Spleen (tissue), 11 donors: ENCODE data around the gene KLF13. TPM values are rescaled to one million over a fixed set of nuclear protein-coding genes. Genes with fewer than 3 reads are reported as not detected.

ENCODE experiments used
- DNase-seq: peaks from one replicate; pipeline ENCODE4 v3.0.0-alpha.2; 2020
- H3K27ac ChIP-seq, 8 donors: fragments of 200-600 bp; sonication (generic) in 7 of 8; 1 replicate in 4 of 8; 2 replicates in 4 of 8; pipeline versions ENCODE4 v1.5.0 to v1.8.0; 2016 to 2021; ENCODE audit warnings: inconsistent platforms in 4 of 8, mild to moderate bottlenecking in 4 of 8, moderate library complexity in 1 of 8
- H3K27me3 ChIP-seq, 7 donors: fragments of 200-600 bp; sonication (generic) in 6 of 7; replicated peaks in 1 of 7; 1 replicate in 4 of 7; 2 replicates in 3 of 7; pipeline versions ENCODE4 v1.5.0 to v1.8.0; 2016 to 2021; ENCODE audit warnings: inconsistent platforms in 3 of 7, mild to moderate bottlenecking in 1 of 7
- H3K36me3 ChIP-seq, 6 donors: fragments of 200-600 bp; sonication (generic) in 5 of 6; 1 replicate in 4 of 6; 2 replicates in 2 of 6; pipeline versions ENCODE4 v1.5.0 to v1.8.0; 2016 to 2021; ENCODE audit warnings: inconsistent platforms in 2 of 6
- H3K4me1 ChIP-seq, 6 donors: fragments of 200-600 bp; sonication (generic) in 5 of 6; 1 replicate in 3 of 6; 2 replicates in 3 of 6; pipeline versions ENCODE4 v1.5.0 to v1.8.0; 2016 to 2021; ENCODE audit warnings: inconsistent platforms in 3 of 6
- H3K4me3 ChIP-seq, 8 donors: fragments of 200-600 bp; sonication (generic) in 7 of 8; 1 replicate in 4 of 8; 2 replicates in 4 of 8; pipeline versions ENCODE4 v1.5.0 to v1.8.0; 2016 to 2021; ENCODE audit warnings: inconsistent platforms in 4 of 8, mild to moderate bottlenecking in 4 of 8, moderate library complexity in 2 of 8
- H3K9me3 ChIP-seq, 8 donors: fragments of 200-600 bp; sonication (generic) in 7 of 8; 1 replicate in 4 of 8; 2 replicates in 4 of 8; pipeline versions ENCODE4 v1.5.0 to v1.8.0; 2016 to 2021; ENCODE audit warnings: inconsistent platforms in 4 of 8
- POLR2A ChIP-seq, 3 donors: fragments of 450-650 bp; IDR thresholded peaks; one replicate each; pipeline ENCODE4 v1.5.1; 2017; ENCODE audit warnings: antibody characterized with exemption in 3 of 3, mild to moderate bottlenecking in 1 of 3
- POLR2AphosphoS5 ChIP-seq, 3 donors: sonication (generic); formaldehyde crosslinking; IDR thresholded peaks; one replicate each; pipeline ENCODE4 v1.5.1; 2017; ENCODE audit warnings: antibody characterized with exemption in 3 of 3
- WGBS, 5 donors: extraction: QIAGEN DNeasy Blood & Tissue Kit in 3 of 5; methylation state at CpG; one replicate each; pipeline versions ENCODE4 v1.1.5 to v1.1.7; 2013 to 2018; 5-methylcytosine and 5-hydroxymethylcytosine counted together
- intact Hi-C: fragments of 100-400 bp; cut with DNase I; formaldehyde crosslinking; loops from one replicate; pipeline ENCODE4 v1.15.0; 2023; ENCODE audit warnings: low total_unique reads
- polyA plus RNA-seq, 3 donors: library from polyadenylated mRNA; stranded (reverse); fragments of 200-250 nt; gene quantifications; one replicate each; pipeline ENCODE4 v1.2.1, GENCODE V29; 2013
- total RNA-seq, 7 donors: library from RNA; depleted of rRNA in 3 of 7; stranded (reverse); fragments of >200 nt in 3 of 7; fragmentation: NEBNext Ultra II Directional in 4 of 7; extraction: Animal tissue kit (Norgen Biotek cat#: 25700) in 4 of 7; gene quantifications; one replicate each; pipeline versions ENCODE4 v1.1.0 to v1.2.1, GENCODE V29; 2016 to 2021
- TF ChIP-seq, protein P1 (sequence below), 11 experiments: fragments of 200-600 bp in 7 of 11; fragments of 450-650 bp in 4 of 11; sonication (generic) in 4 of 11; IDR thresholded peaks in 8 of 11; conservative IDR thresholded peaks in 3 of 11; 1 replicate in 7 of 11; 2 replicates in 4 of 11; pipeline versions ENCODE4 v1.4.0 to v1.8.0; 2016 to 2021; ENCODE audit warnings: antibody characterized with exemption in 11 of 11, inconsistent platforms in 4 of 11, mild to moderate bottlenecking in 1 of 11
- donor health status: healthy with polysubstance abuse.
- donor health status: DM: no; HTN: no; CAD: no; lungs with moderate emphysema.
- donor health status: DM: no; HTN: no; CAD: no.
- donor health status: Bipolar disorder and iron deficiency.
- donor health status: healthy.
- donor health status: DM: no; HTN: no; CAD: no.
- donor health status: DM: yes; HTN: yes; CAD: no.

KLF13 gene
- total and polyA plus RNA-seq, 10 donors = 21.8 to 111 (median 81.4) TPM

DNA sequence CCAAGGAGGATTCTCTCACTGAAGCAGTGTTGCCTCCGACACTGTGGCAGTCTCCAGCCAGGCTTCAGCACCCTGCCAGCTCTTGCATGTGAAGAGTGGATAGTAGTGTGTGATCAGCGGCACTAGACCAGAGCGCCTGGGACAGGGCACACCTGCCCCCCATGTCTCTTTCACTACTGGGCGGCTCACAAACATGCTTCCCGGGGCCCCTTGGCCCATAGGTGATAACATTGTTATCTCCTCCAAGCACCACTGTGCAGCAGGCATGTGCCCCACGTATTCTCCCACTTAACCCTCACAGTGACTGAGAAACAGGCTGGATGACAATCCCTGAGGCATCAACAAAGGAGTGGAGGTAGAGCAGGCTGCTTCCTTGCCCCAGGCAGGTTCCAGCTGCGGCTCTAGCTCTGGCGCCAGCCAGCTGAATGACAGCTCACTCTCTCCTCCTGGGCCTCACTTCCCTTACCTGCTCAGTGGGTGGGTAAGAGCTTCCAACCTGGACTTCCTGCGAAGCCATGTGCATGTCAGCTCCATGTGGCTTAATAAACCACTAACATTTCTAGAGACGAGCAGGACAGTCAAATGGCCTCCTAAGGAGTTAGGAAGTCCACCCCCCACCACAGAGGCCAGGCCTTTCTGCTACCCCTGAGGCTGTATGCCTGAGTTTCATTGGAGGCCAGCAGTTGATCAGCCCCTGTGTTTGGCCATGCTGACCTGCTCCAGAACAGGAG, 37.8 kb downstream of the KLF13 start:
- H3K4me3 ChIP-seq = peak overlapping the region in 2 of 8 donors; percentile 19 to 57
- intact Hi-C loops = loop anchor here (10.0 kb wide), 1 partner anchor 70 kb away; no protein-coding TSS in a partner anchor

GRCh38 chr15:31365032-31365654, 38.5 kb downstream of the KLF13 start:
- H3K27me3 ChIP-seq = no peaks in the 10 kb centered on the region
- DNase-seq = peak; percentile 74
- TF ChIP-seq, protein P1, sequence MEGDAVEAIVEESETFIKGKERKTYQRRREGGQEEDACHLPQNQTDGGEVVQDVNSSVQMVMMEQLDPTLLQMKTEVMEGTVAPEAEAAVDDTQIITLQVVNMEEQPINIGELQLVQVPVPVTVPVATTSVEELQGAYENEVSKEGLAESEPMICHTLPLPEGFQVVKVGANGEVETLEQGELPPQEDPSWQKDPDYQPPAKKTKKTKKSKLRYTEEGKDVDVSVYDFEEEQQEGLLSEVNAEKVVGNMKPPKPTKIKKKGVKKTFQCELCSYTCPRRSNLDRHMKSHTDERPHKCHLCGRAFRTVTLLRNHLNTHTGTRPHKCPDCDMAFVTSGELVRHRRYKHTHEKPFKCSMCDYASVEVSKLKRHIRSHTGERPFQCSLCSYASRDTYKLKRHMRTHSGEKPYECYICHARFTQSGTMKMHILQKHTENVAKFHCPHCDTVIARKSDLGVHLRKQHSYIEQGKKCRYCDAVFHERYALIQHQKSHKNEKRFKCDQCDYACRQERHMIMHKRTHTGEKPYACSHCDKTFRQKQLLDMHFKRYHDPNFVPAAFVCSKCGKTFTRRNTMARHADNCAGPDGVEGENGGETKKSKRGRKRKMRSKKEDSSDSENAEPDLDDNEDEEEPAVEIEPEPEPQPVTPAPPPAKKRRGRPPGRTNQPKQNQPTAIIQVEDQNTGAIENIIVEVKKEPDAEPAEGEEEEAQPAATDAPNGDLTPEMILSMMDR (IDR thresholded peaks at IDR 0.05 in 8 of 11, conservative IDR thresholded peaks at IDR 0.05 in 3 of 11) = no peak
- no peak for TF ChIP-seq POLR2A (IDR thresholded peaks at IDR 0.05)
- TF ChIP-seq POLR2AphosphoS5 (IDR thresholded peaks at IDR 0.05) = no peak
- peaks cover 0 to 5% (median 0%) of the 10 kb centered on the region in 8 donors for H3K9me3 ChIP-seq
- H3K4me1 ChIP-seq = peaks cover 22 to 100% (median 100%) of the 10 kb centered on the region in 6 donors
- H3K4me3 ChIP-seq = peak overlapping the region in 5 of 8 donors; percentile 7 to 57 (median 25)
- WGBS, 5 donors = 53 to 84% (median 69%) methylated on average over 7 to 10 of the region's 10 CpGs
- no peaks in the 10 kb centered on the region for H3K36me3 ChIP-seq
- H3K27ac ChIP-seq = peak overlapping the region; percentile 27 to 100 (median 96)
- intact Hi-C loops = loop anchor here (10.0 kb wide), 1 partner anchor 70 kb away; no protein-coding TSS in a partner anchor

More for the DNA sequence above, 37.8 kb downstream of the KLF13 start:
- WGBS, 5 donors = 58 to 75% (median 66%) methylated on average over 10 of the region's 10 CpGs
- peaks cover 24 to 100% (median 100%) of the 10 kb centered on the region in 6 donors for H3K4me1 ChIP-seq
- no peaks in the 10 kb centered on the region for H3K27me3 ChIP-seq
- H3K9me3 ChIP-seq = peaks cover 0 to 4% (median 0%) of the 10 kb centered on the region in 8 donors
- TF ChIP-seq, protein P1 (IDR thresholded peaks at IDR 0.05 in 8 of 11, conservative IDR thresholded peaks at IDR 0.05 in 3 of 11) = no peak
- TF ChIP-seq POLR2AphosphoS5 (IDR thresholded peaks at IDR 0.05) = peak; percentile 31 to 65 (median 61)
- peaks cover 0 to under 1% (median 0%) of the 10 kb centered on the region in 6 donors for H3K36me3 ChIP-seq
- peak; percentile 86 for DNase-seq
- peak overlapping the region; percentile 27 to 100 (median 96) for H3K27ac ChIP-seq

- Histone ChIP-seq H3K27me3 (no peaks in the 10 kb centered on the region), H3K4me1 (peaks cover 20 to 100% (median 100%) of the 10 kb centered on the region in 6 donors), H3K27ac (peak overlapping the region in 7 of 8 donors; percentile 62 to 100 (median 96)), H3K9me3 (peaks cover 0 to 5% (median 0%) of the 10 kb centered on the region in 8 donors), H3K4me3 (peak overlapping the region in 5 of 8 donors; percentile 7 to 57 (median 25)), H3K36me3 (no peaks in the 10 kb centered on the region)
- WGBS, 5 donors = 8 to 36% (median 23%) methylated on average over 4 to 22 of the region's 22 CpGs
- intact Hi-C loops = loop anchor here (10.0 kb wide), 1 partner anchor 69 kb away; no protein-coding TSS in a partner anchor
- DNase-seq = peak; percentile 98
- TF ChIP-seq, protein P1 (IDR thresholded peaks at IDR 0.05 in 8 of 11, conservative IDR thresholded peaks at IDR 0.05 in 3 of 11) = peak in 10 of 11 experiments; percentile 35 to 78 (median 56)
- TF ChIP-seq POLR2A (IDR thresholded peaks at IDR 0.05) (peak in 2 of 3 donors; percentile 38 to 63), POLR2AphosphoS5 (IDR thresholded peaks at IDR 0.05) (peak; percentile 96 to 99 (median 98))
Measured at GRCh38 chr15:31365655-31366127, 39.1 kb downstream of the KLF13 start.
